Astrocyte (in vitro differentiated cells and primary cell): Measurements from ENCODE around the gene PRRX1. TPM values are rescaled to one million over a fixed set of nuclear protein-coding genes. Genes with fewer than 3 reads are reported as not detected.

Experiments used
- DNase-seq: peaks from one replicate; pipeline ENCODE4 v3.0.0-alpha.2; 2010; ENCODE audit warnings: low read depth
- FAIRE-seq: peaks from 2 replicates; lab custom pipeline; 2011; peaks lifted over from hg19 to GRCh38; lab: Jason Lieb, UNC
- H2AFZ ChIP-seq: 2 replicates; pipeline ENCODE4 v1.6.0; 2012; ENCODE audit warnings: low read depth, low read length, inconsistent platforms
- H3K27ac ChIP-seq: 2 replicates; pipeline ENCODE4 v1.5.1; 2011; ENCODE audit warnings: low read depth, low read length, inconsistent platforms
- H3K27me3 ChIP-seq: 2 replicates; pipeline ENCODE4 v1.6.0; 2011; ENCODE audit warnings: low read length, inconsistent platforms; ENCODE audit not compliant: insufficient read depth
- H3K36me3 ChIP-seq: 2 replicates; pipeline ENCODE4 v1.5.1; 2011; ENCODE audit warnings: low read length, inconsistent platforms; ENCODE audit not compliant: insufficient read depth
- H3K4me1 ChIP-seq: 2 replicates; pipeline ENCODE4 v1.5.1; 2011; ENCODE audit warnings: low read length, inconsistent platforms; ENCODE audit not compliant: insufficient read depth
- H3K4me2 ChIP-seq: 2 replicates; pipeline ENCODE4 v1.6.0; 2012; ENCODE audit warnings: low read length, inconsistent platforms
- H3K4me3 ChIP-seq: 2 replicates; pipeline ENCODE4 v1.5.1; 2011; ENCODE audit warnings: low read depth, mild to moderate bottlenecking, low read length, inconsistent platforms; ENCODE audit not compliant: insufficient read depth
- H3K79me2 ChIP-seq: 2 replicates; pipeline ENCODE4 v1.6.0; 2012; ENCODE audit warnings: mild to moderate bottlenecking, low read length, inconsistent platforms; ENCODE audit not compliant: insufficient read depth
- H3K9ac ChIP-seq: 2 replicates; pipeline ENCODE4 v1.6.0; 2012; ENCODE audit warnings: mild to moderate bottlenecking, low read length, inconsistent platforms
- H3K9me3 ChIP-seq: 2 replicates; pipeline ENCODE4 v1.5.1; 2012; ENCODE audit warnings: low read depth, mild to moderate bottlenecking, low read length, inconsistent platforms; ENCODE audit not compliant: insufficient read depth
- H4K20me1 ChIP-seq: 2 replicates; pipeline ENCODE4 v1.6.0; 2012; ENCODE audit warnings: low read length, inconsistent platforms; ENCODE audit not compliant: insufficient read depth
- H3K27ac Mint-ChIP-seq: one replicate; pipeline ENCODE4 v1.8.0; 2021; ENCODE audit warnings: mild to moderate bottlenecking, mixed read lengths; ENCODE audit not compliant: unreplicated experiment
- H3K27me3 Mint-ChIP-seq: one replicate; pipeline ENCODE4 v1.8.0; 2021; ENCODE audit warnings: low read depth, mixed read lengths; ENCODE audit not compliant: unreplicated experiment
- H3K36me3 Mint-ChIP-seq: one replicate; pipeline ENCODE4 v1.8.0; 2021; ENCODE audit warnings: low read depth, mixed read lengths; ENCODE audit not compliant: unreplicated experiment
- H3K4me1 Mint-ChIP-seq: one replicate; pipeline ENCODE4 v1.8.0; 2021; ENCODE audit warnings: low read depth, mixed read lengths; ENCODE audit not compliant: unreplicated experiment
- H3K4me3 Mint-ChIP-seq: one replicate; pipeline ENCODE4 v1.8.0; 2021; ENCODE audit warnings: mild to moderate bottlenecking, moderate library complexity, mixed read lengths; ENCODE audit not compliant: unreplicated experiment
- H3K9me3 Mint-ChIP-seq: one replicate; pipeline ENCODE4 v1.8.0; 2021; ENCODE audit warnings: mild to moderate bottlenecking, mixed read lengths; ENCODE audit not compliant: unreplicated experiment
- EZH2 ChIP-seq: IDR thresholded peaks from 2 replicates; pipeline ENCODE4 v1.6.1; 2012; ENCODE audit warnings: mild to moderate bottlenecking, low read length, inconsistent platforms; ENCODE audit not compliant: insufficient read depth
- total RNA-seq: library from RNA; stranded (reverse); gene quantifications from 2 replicates; pipeline ENCODE4 v1.2.1, GENCODE V29; 2021
- TF ChIP-seq, protein P1 (sequence below): IDR thresholded peaks from 2 replicates; pipeline ENCODE4 v1.5.1; 2011; ENCODE audit warnings: low read depth, mild to moderate bottlenecking, inconsistent platforms, low read length, moderate library complexity; ENCODE audit not compliant: insufficient read depth

The PRRX1 gene
- total RNA-seq, 1 donor from 2014 or later: 1.3 TPM

DNA sequence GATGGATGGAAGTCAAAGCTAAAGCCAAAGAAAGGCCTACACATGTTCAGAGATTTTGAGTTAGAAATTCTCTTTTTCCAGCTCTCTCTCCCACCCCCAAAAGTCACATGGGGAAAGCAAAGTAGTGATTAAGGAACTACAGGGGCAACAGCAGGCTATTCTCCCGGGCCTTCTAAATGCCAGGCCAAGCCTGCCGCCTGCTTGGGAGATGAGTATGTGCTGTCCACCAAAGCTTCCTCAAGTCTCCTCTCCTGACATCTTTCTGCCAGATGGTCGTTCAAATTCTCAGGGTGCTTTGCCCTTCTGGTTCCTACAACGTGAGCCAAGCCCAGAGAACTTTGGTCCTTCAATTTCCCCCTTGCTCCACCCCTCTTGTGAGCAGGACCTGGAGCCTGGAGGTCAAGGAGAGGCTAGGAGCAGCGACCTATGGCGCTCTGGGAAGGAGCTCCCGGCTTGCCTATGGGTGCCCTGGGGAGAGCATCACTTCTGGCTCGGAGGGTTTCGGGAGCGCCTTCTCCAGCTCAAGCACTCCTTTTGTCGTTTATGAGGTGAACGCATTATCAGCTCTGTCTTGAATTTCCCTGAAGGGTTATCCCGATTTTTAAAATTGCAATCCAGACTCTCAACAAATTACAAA lies 4.4 kb upstream of the PRRX1 start:
- DNase-seq (no peak), FAIRE-seq (no peak)
- no peaks in the 10 kb centered on the region for H3K9me3 Mint-ChIP-seq
- no peak overlapping the region for H3K4me3 ChIP-seq
- no peaks in the 10 kb centered on the region for H3K27me3 ChIP-seq
- TF ChIP-seq, protein P1, sequence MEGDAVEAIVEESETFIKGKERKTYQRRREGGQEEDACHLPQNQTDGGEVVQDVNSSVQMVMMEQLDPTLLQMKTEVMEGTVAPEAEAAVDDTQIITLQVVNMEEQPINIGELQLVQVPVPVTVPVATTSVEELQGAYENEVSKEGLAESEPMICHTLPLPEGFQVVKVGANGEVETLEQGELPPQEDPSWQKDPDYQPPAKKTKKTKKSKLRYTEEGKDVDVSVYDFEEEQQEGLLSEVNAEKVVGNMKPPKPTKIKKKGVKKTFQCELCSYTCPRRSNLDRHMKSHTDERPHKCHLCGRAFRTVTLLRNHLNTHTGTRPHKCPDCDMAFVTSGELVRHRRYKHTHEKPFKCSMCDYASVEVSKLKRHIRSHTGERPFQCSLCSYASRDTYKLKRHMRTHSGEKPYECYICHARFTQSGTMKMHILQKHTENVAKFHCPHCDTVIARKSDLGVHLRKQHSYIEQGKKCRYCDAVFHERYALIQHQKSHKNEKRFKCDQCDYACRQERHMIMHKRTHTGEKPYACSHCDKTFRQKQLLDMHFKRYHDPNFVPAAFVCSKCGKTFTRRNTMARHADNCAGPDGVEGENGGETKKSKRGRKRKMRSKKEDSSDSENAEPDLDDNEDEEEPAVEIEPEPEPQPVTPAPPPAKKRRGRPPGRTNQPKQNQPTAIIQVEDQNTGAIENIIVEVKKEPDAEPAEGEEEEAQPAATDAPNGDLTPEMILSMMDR: no peak
- no peak for TF ChIP-seq EZH2
- no peaks in the 10 kb centered on the region for H3K36me3 Mint-ChIP-seq
- H3K79me2 ChIP-seq: peaks cover 16% of the 10 kb centered on the region
- H3K9me3 ChIP-seq: no peaks in the 10 kb centered on the region
- H4K20me1 ChIP-seq: no peaks in the 10 kb centered on the region
- no peak overlapping the region for H3K4me3 Mint-ChIP-seq
- H3K4me1 ChIP-seq: peaks cover 18% of the 10 kb centered on the region
- no peaks in the 10 kb centered on the region for H3K36me3 ChIP-seq
- no peak overlapping the region for H3K9ac ChIP-seq
- H2AFZ ChIP-seq: no peak overlapping the region
- H3K27ac Mint-ChIP-seq: no peak overlapping the region
- H3K4me1 Mint-ChIP-seq: peaks cover 6% of the 10 kb centered on the region
- H3K4me2 ChIP-seq: no peak overlapping the region
- H3K27ac ChIP-seq: no peak overlapping the region
- H3K27me3 Mint-ChIP-seq: peaks cover 62% of the 10 kb centered on the region

DNA sequence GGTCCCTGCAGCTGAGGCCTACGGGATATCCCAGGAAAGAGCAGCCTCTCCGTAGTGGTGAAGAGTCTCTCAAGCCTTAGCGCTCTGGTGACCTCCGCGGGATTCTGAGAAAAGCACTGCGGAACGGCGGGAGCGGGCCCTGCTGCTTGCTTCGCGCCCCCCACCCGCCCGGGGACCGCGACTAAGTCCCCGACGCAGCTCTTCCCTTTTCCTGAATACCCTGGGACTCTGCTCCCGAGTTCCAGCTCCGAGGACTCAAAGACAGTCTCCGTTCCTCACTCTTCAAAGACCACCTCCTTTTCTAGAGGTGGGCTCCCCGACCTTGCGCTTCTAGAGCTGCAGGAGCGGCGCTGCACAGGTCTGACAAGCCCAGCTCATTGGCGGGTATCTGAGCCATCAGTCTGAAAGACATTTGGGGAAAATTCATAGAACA lies 3.6 kb upstream of the PRRX1 start:
- H3K9me3 ChIP-seq: no peaks in the 10 kb centered on the region
- Mint-ChIP-seq H3K9me3 (peaks cover 2% of the 10 kb centered on the region), H3K27me3 (peaks cover 68% of the 10 kb centered on the region), H3K27ac (no peak overlapping the region), H3K4me1 (peaks cover 6% of the 10 kb centered on the region), H3K36me3 (no peaks in the 10 kb centered on the region), H3K4me3 (no peak overlapping the region)
- no peak overlapping the region for H3K4me3 ChIP-seq
- no peaks in the 10 kb centered on the region for H4K20me1 ChIP-seq
- TF ChIP-seq, protein P1: no peak
- no peak for TF ChIP-seq EZH2
- no peak for DNase-seq
- H3K36me3 ChIP-seq: no peaks in the 10 kb centered on the region
- no peak overlapping the region for H3K9ac ChIP-seq
- peaks cover 18% of the 10 kb centered on the region for H3K4me1 ChIP-seq
- H3K27ac ChIP-seq: no peak overlapping the region
- no peaks in the 10 kb centered on the region for H3K27me3 ChIP-seq
- no peak for FAIRE-seq
- peak overlapping the region; percentile 36 for H3K4me2 ChIP-seq
- peaks cover 24% of the 10 kb centered on the region for H3K79me2 ChIP-seq
- peak overlapping the region; percentile 30 for H2AFZ ChIP-seq
